Measurements from ENCODE around the gene HS3ST6.

DNA sequence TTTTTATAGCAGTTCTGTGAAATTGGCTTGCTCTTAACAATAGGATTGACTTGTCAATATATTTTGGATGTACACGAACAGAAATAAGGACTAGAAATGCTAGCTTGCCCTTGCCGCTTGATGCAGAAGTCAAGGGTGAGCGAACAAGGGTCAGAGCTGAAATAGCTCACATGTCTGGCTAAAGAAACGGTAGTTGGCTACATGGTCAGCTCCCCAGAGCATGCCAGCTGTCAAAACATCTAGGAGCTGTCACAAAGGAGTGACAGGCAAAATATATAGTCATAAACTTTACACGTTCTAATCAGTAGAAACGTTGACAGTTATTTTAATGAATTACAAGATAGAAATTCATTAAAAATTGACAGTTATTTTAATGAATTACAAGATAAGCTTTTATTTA, 43.4 kb downstream of the HS3ST6 start:
- TF ChIP-seq ETV6 (CRISPR knock-in tag; conservative IDR thresholded peaks at IDR 0.05) (no peak), CCAR2 (optimal IDR thresholded peaks at IDR 0.05; ENCODE audit: low read depth, low read length) (no peak), ZNF570 (CRISPR knock-in tag; IDR thresholded peaks at IDR 0.05; ENCODE audit: borderline replicate concordance) (no peak), ZFP37 (CRISPR knock-in tag; IDR thresholded peaks at IDR 0.05; ENCODE audit: borderline replicate concordance) (no peak)
- TF ChIP-seq, protein P1, sequence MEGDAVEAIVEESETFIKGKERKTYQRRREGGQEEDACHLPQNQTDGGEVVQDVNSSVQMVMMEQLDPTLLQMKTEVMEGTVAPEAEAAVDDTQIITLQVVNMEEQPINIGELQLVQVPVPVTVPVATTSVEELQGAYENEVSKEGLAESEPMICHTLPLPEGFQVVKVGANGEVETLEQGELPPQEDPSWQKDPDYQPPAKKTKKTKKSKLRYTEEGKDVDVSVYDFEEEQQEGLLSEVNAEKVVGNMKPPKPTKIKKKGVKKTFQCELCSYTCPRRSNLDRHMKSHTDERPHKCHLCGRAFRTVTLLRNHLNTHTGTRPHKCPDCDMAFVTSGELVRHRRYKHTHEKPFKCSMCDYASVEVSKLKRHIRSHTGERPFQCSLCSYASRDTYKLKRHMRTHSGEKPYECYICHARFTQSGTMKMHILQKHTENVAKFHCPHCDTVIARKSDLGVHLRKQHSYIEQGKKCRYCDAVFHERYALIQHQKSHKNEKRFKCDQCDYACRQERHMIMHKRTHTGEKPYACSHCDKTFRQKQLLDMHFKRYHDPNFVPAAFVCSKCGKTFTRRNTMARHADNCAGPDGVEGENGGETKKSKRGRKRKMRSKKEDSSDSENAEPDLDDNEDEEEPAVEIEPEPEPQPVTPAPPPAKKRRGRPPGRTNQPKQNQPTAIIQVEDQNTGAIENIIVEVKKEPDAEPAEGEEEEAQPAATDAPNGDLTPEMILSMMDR (CRISPR knock-in tag; IDR thresholded peaks at IDR 0.05) = no peak
- TF ChIP-seq, protein P2, sequence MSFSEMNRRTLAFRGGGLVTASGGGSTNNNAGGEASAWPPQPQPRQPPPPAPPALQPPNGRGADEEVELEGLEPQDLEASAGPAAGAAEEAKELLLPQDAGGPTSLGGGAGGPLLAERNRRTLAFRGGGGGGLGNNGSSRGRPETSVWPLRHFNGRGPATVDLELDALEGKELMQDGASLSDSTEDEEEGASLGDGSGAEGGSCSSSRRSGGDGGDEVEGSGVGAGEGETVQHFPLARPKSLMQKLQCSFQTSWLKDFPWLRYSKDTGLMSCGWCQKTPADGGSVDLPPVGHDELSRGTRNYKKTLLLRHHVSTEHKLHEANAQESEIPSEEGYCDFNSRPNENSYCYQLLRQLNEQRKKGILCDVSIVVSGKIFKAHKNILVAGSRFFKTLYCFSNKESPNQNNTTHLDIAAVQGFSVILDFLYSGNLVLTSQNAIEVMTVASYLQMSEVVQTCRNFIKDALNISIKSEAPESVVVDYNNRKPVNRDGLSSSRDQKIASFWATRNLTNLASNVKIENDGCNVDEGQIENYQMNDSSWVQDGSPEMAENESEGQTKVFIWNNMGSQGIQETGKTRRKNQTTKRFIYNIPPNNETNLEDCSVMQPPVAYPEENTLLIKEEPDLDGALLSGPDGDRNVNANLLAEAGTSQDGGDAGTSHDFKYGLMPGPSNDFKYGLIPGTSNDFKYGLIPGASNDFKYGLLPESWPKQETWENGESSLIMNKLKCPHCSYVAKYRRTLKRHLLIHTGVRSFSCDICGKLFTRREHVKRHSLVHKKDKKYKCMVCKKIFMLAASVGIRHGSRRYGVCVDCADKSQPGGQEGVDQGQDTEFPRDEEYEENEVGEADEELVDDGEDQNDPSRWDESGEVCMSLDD (CRISPR knock-in tag; IDR thresholded peaks at IDR 0.05; ENCODE audit: borderline replicate concordance) = no peak
